Measurements from ENCODE around the gene CCDC91.

DNA sequence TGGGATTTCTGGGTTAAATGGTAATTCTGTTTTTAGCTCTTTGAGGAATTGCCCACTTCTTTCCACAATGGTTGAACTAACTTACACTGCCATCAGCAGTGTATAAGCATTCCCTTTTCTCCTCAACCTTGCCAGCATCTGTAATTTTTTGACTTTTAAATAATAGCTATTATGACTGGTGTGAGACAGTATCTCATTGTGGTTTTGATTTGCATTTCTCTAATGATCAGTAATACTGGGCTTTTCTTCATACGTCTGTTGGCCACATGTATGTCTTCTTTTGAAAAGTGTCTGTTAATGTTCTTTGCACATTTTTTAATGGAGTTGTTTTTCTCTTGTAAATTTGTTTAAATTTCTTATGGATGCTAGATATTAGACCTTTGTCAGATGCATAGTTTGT is 323.7 kb downstream of the CCDC91 start:
- TF ChIP-seq CTCF (conservative IDR thresholded peaks at IDR 0.05 in 1 of 2, IDR thresholded peaks at IDR 0.05 in 1 of 2; ENCODE audit: low read depth in 1 of 2, low read length in 2 of 2) (no peak), EZH2 (IDR thresholded peaks at IDR 0.05; ENCODE audit: low read length, missing control alignments) (no peak)

All from fibroblast of lung (primary cell).